ENCODE measurements around the gene MINDY2. TPM values are rescaled to one million over a fixed set of nuclear protein-coding genes. Genes with fewer than 3 reads are reported as not detected.
"Not testable (repeated sequence)": the region's sequence is repeated elsewhere in the genome, so short reads cannot be mapped to it uniquely, and the experiment has no call there.

MINDY2 gene
- total and polyA plus RNA-seq, 7 donors = 3.3 to 11.3 (median 6.0) TPM

GRCh38 chr15:58882243-58882642 lies 111.1 kb downstream of the MINDY2 start:
- intact Hi-C loops (cut with DNase I) = loop anchor here in 1 of 2 donors (10.0 kb wide), 1 partner anchor 213 kb away; no protein-coding TSS in a partner anchor
- Histone ChIP-seq H3K36me3 (ENCODE audit: insufficient read depth in 1 of 2, low read depth in 1 of 2) (peaks cover 21 to 99% of the 10 kb centered on the region in 2 donors), H3K4me1 (no peaks in the 10 kb centered on the region), H3K27ac (no peak overlapping the region), H3K4me3 (no peak overlapping the region), H3K9me3 (no peaks in the 10 kb centered on the region), H3K27me3 (ENCODE audit: insufficient read depth in 3 of 3, low read length in 2 of 3) (no peaks in the 10 kb centered on the region)
- no peak for TF ChIP-seq CTCF (IDR thresholded peaks at IDR 0.05)
- DNase-seq (no peak), ATAC-seq (no peak)
- 84 to 90% (median 86%) methylated on average over 4 of the region's 4 CpGs for WGBS, 3 donors

GRCh38 chr15:58883926-58884325 lies 112.8 kb downstream of the MINDY2 start:
- not testable (repeated sequence) for DNase-seq; H3K9me3 ChIP-seq; H3K4me1 ChIP-seq; H3K27me3 ChIP-seq (ENCODE audit: insufficient read depth in 3 of 3, low read length in 2 of 3); H3K4me3 ChIP-seq; H3K27ac ChIP-seq; ATAC-seq
- WGBS, 3 donors = 93 to 95% (median 95%) methylated on average over 3 of the region's 3 CpGs
- H3K36me3 ChIP-seq (ENCODE audit: insufficient read depth in 1 of 2, low read depth in 1 of 2) = peaks cover 22 to 99% of the 10 kb centered on the region in 2 donors
- intact Hi-C loops (cut with DNase I) = loop anchor here in 1 of 2 donors (10.0 kb wide), 1 partner anchor 211 kb away; no protein-coding TSS in a partner anchor

- 91 to 96% (median 95%) methylated on average over 12 of the region's 12 CpGs for WGBS, 3 donors
- DNase-seq = no peak
- no peaks in the 10 kb centered on the region for H3K9me3 ChIP-seq
- no peak for TF ChIP-seq CTCF (IDR thresholded peaks at IDR 0.05)
- H3K4me3 ChIP-seq = no peak overlapping the region
- no peaks in the 10 kb centered on the region for H3K27me3 ChIP-seq (ENCODE audit: insufficient read depth in 3 of 3, low read length in 2 of 3)
- peaks cover 18 to 99% of the 10 kb centered on the region in 2 donors for H3K36me3 ChIP-seq (ENCODE audit: insufficient read depth in 1 of 2, low read depth in 1 of 2)
- no peak for ATAC-seq
- no peak overlapping the region for H3K27ac ChIP-seq
- intact Hi-C loops (cut with DNase I) = loop anchor here in 1 of 2 donors (10.0 kb wide), 1 partner anchor 208 kb away; no protein-coding TSS in a partner anchor
- no peaks in the 10 kb centered on the region for H3K4me1 ChIP-seq
Measured at GRCh38 chr15:58886921-58887320, 115.8 kb downstream of the MINDY2 start.

- no peak for ATAC-seq
Measured at GRCh38 chr15:58889363-58889762, 118.3 kb downstream of the MINDY2 start.

GRCh38 chr15:58898150-58898680 lies 127.1 kb downstream of the MINDY2 start:
- TF ChIP-seq CTCF (IDR thresholded peaks at IDR 0.05) = no peak
- Histone ChIP-seq H3K9me3 (no peaks in the 10 kb centered on the region), H3K27ac (no peak overlapping the region), H3K4me1 (no peaks in the 10 kb centered on the region), H3K4me3 (no peak overlapping the region), H3K27me3 (ENCODE audit: insufficient read depth in 3 of 3, low read length in 2 of 3) (no peaks in the 10 kb centered on the region), H3K36me3 (ENCODE audit: insufficient read depth in 1 of 2, low read depth in 1 of 2) (peaks cover 4 to 86% of the 10 kb centered on the region in 2 donors)
- ATAC-seq (no peak), DNase-seq (no peak)
- WGBS, 3 donors = 84 to 94% (median 92%) methylated on average over 1 of the region's 1 CpG
- intact Hi-C loops (cut with DNase I) = no loop called here

More at GRCh38 chr15:58889363-58889762, 118.3 kb downstream of the MINDY2 start:
- intact Hi-C loops (cut with DNase I) = loop anchor here in 1 of 2 donors (10.0 kb wide), 1 partner anchor 205 kb away; no protein-coding TSS in a partner anchor
- TF ChIP-seq CTCF (IDR thresholded peaks at IDR 0.05) = no peak
- Histone ChIP-seq H3K27me3 (ENCODE audit: insufficient read depth in 3 of 3, low read length in 2 of 3) (no peaks in the 10 kb centered on the region), H3K4me3 (no peak overlapping the region), H3K4me1 (no peaks in the 10 kb centered on the region), H3K9me3 (no peaks in the 10 kb centered on the region), H3K27ac (no peak overlapping the region), H3K36me3 (ENCODE audit: insufficient read depth in 1 of 2, low read depth in 1 of 2) (peaks cover 23 to 99% of the 10 kb centered on the region in 2 donors)
- 92% methylated on average over 7 of the region's 7 CpGs for WGBS, 3 donors
- no peak for DNase-seq
